RWPE2 (cell line): ENCODE results near the gene HTT.

Experiments
- ATAC-seq: fragments of 200-7000 bp; cut with Tn5 transposase; 3 replicates; pipeline ENCODE4 v1.9.1; 2021; ENCODE audit warnings: low read depth
- DNase-seq: peaks from one replicate; pipeline ENCODE4 v3.0.0-alpha.2; 2020; ENCODE audit warnings: low spot score
- H3K27ac ChIP-seq: fragments of 450-650 bp; 2 replicates; pipeline ENCODE4 v1.5.1; 2017; ENCODE audit warnings: mild to moderate bottlenecking; ENCODE audit not compliant: poor library complexity, severe bottlenecking
- H3K27me3 ChIP-seq: fragments of 250-450 bp; sonication (Bioruptor Pico); 2 replicates; pipeline ENCODE4 v1.5.1; 2021; ENCODE audit warnings: mild to moderate bottlenecking, moderate library complexity; ENCODE audit not compliant: insufficient read depth, poor library complexity, severe bottlenecking
- H3K36me3 ChIP-seq: fragments of 250-450 bp; sonication (Bioruptor Pico); 2 replicates; pipeline ENCODE4 v1.5.1; 2020; ENCODE audit warnings: low read depth, mild to moderate bottlenecking, moderate library complexity
- H3K4me1 ChIP-seq: fragments of 250-450 bp; sonication (Bioruptor Pico); 2 replicates; pipeline ENCODE4 v1.5.1; 2021; ENCODE audit warnings: mild to moderate bottlenecking, moderate library complexity; ENCODE audit not compliant: insufficient read depth, poor library complexity, severe bottlenecking
- H3K4me3 ChIP-seq: fragments of 250-450 bp; sonication (Bioruptor Pico); 2 replicates; pipeline ENCODE4 v1.5.1; 2021; ENCODE audit warnings: mild to moderate bottlenecking, moderate library complexity; ENCODE audit not compliant: severe bottlenecking
- H3K9me3 ChIP-seq: fragments of 250-450 bp; sonication (Bioruptor Pico); 2 replicates; pipeline ENCODE4 v1.5.1; 2021; ENCODE audit warnings: mild to moderate bottlenecking, moderate library complexity; ENCODE audit not compliant: severe bottlenecking
- CTCF ChIP-seq: fragments of 450-650 bp; IDR thresholded peaks from one replicate; pipeline ENCODE4 v1.5.1; 2017; ENCODE audit warnings: mild to moderate bottlenecking, moderate library complexity; ENCODE audit not compliant: poor library complexity, severe bottlenecking

Gene HTT

GRCh38 chr4:3067473-3068001 lies 6.9 kb upstream of the HTT start:
- no peak for TF ChIP-seq CTCF
- no peak overlapping the region for H3K4me3 ChIP-seq
- ATAC-seq = no peak
- H3K36me3 ChIP-seq = no peaks in the 10 kb centered on the region
- H3K27ac ChIP-seq = no peak overlapping the region
- DNase-seq = no peak
- no peaks in the 10 kb centered on the region for H3K27me3 ChIP-seq
- H3K9me3 ChIP-seq = no peaks in the 10 kb centered on the region
- no peaks in the 10 kb centered on the region for H3K4me1 ChIP-seq

GRCh38 chr4:3069661-3070199 lies 4.8 kb upstream of the HTT start:
- Histone ChIP-seq H3K36me3 (no peaks in the 10 kb centered on the region), H3K27me3 (no peaks in the 10 kb centered on the region), H3K4me3 (no peak overlapping the region), H3K27ac (no peak overlapping the region), H3K4me1 (no peaks in the 10 kb centered on the region), H3K9me3 (no peaks in the 10 kb centered on the region)
- no peak for DNase-seq
- no peak for ATAC-seq
- no peak for TF ChIP-seq CTCF

- no peak for TF ChIP-seq CTCF
- Histone ChIP-seq H3K36me3 (no peaks in the 10 kb centered on the region), H3K4me1 (peaks cover under 1% of the 10 kb centered on the region), H3K4me3 (no peak overlapping the region), H3K27me3 (no peaks in the 10 kb centered on the region), H3K27ac (no peak overlapping the region), H3K9me3 (no peaks in the 10 kb centered on the region)
- no peak for ATAC-seq
- no peak for DNase-seq
Measured at GRCh38 chr4:3070709-3071500, 3.6 kb upstream of the HTT start.

GRCh38 chr4:3071811-3072210 lies 2.7 kb upstream of the HTT start:
- no peak for DNase-seq
- Histone ChIP-seq H3K27ac (no peak overlapping the region), H3K4me1 (peaks cover 9% of the 10 kb centered on the region)

More at GRCh38 chr4:3071811-3072210, 2.7 kb upstream of the HTT start:
- Histone ChIP-seq H3K27me3 (no peaks in the 10 kb centered on the region), H3K4me3 (no peak overlapping the region), H3K36me3 (no peaks in the 10 kb centered on the region), H3K9me3 (no peaks in the 10 kb centered on the region)
- no peak for ATAC-seq
- no peak for TF ChIP-seq CTCF
